Measurements from ENCODE around the gene N4BP2L2. TPM values are rescaled to one million over a fixed set of nuclear protein-coding genes. Genes with fewer than 3 reads are reported as not detected.

N4BP2L2 gene
- total RNA-seq, 1 donor from 2014 or later, result 153 TPM

DNA sequence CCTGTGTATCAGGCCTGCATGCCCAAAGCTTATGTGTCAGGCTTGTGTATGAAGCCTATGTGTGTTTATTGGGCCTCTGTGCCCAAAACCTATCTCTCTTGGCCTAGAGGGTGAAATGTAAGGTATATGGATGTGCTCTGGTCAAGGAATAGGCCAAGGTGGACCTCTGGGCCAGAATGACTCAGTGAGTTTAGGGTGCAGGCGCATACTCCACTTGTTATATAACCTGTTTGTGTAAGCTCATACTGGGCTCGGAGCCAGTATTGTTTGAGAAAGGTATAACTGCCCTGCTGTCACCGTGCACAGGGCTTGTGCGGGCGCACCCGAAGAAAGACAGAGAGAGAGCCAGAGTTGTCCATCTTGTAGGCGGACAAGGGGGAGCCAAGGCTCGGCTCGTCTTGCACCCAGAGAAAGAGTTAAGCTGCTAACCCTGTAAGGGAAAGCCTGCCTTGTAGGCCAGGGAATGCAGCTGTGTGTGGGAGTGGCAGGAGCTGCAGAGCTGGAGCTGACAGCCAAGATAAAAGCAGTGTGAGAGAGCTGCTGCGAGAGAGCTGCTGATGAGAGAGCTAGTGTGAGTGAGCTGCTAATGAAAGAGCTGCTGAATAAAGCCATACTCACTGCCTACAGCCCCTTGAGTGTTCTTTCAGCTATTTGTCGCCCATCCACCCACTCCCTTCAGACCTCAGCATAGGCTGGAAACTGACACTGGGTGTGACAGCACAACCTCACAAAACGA is 67.2 kb downstream of the N4BP2L2 start:
- Histone ChIP-seq H3K4me1 (peaks cover 17% of the 10 kb centered on the region), H3K4me3 (no peak overlapping the region), H3F3A (ENCODE audit: low read depth) (no peaks in the 10 kb centered on the region), H3K9ac (no peak overlapping the region), H3K27ac (no peak overlapping the region), H3K27me3 (no peaks in the 10 kb centered on the region), H3K79me2 (ENCODE audit: low read depth) (no peaks in the 10 kb centered on the region), H3K4me2 (no peak overlapping the region), H3K36me3 (no peaks in the 10 kb centered on the region), H3K9me3 (ENCODE audit: low read depth) (no peaks in the 10 kb centered on the region), H4K20me1 (ENCODE audit: low read depth) (no peaks in the 10 kb centered on the region), H2AFZ (replicated peaks) (no peak overlapping the region)
- no peak for TF ChIP-seq EZH2phosphoT487 (IDR thresholded peaks at IDR 0.05)
- H3K27ac Mint-ChIP-seq, result no peak overlapping the region
- H3K4me1 Mint-ChIP-seq, result no peaks in the 10 kb centered on the region
- no peak overlapping the region for H3K4me3 Mint-ChIP-seq
- no peaks in the 10 kb centered on the region for H3K9me3 Mint-ChIP-seq
- DNase-seq (ENCODE audit: low spot score), result peak; percentile 51
- H3K36me3 Mint-ChIP-seq, result no peaks in the 10 kb centered on the region
- no peaks in the 10 kb centered on the region for H3K27me3 Mint-ChIP-seq (ENCODE audit: insufficient read depth, low read depth)

- Histone ChIP-seq H3K4me1 (peaks cover 5% of the 10 kb centered on the region), H3K36me3 (no peaks in the 10 kb centered on the region), H4K20me1 (ENCODE audit: low read depth) (no peaks in the 10 kb centered on the region), H3F3A (ENCODE audit: low read depth) (no peaks in the 10 kb centered on the region), H3K4me2 (no peak overlapping the region), H3K9me3 (ENCODE audit: low read depth) (no peaks in the 10 kb centered on the region), H3K27ac (no peak overlapping the region), H3K79me2 (ENCODE audit: low read depth) (no peaks in the 10 kb centered on the region), H3K27me3 (no peaks in the 10 kb centered on the region), H3K9ac (no peak overlapping the region), H2AFZ (replicated peaks) (no peak overlapping the region), H3K4me3 (no peak overlapping the region)
- Mint-ChIP-seq H3K36me3 (peaks cover 2% of the 10 kb centered on the region), H3K4me1 (no peaks in the 10 kb centered on the region), H3K9me3 (peaks cover 3% of the 10 kb centered on the region), H3K4me3 (no peak overlapping the region), H3K27ac (peak overlapping the region; percentile 19), H3K27me3 (ENCODE audit: insufficient read depth, low read depth) (no peaks in the 10 kb centered on the region)
- no peak for DNase-seq (ENCODE audit: low spot score)
- no peak for TF ChIP-seq EZH2 (IDR thresholded peaks at IDR 0.05)
- TF ChIP-seq, protein P1, sequence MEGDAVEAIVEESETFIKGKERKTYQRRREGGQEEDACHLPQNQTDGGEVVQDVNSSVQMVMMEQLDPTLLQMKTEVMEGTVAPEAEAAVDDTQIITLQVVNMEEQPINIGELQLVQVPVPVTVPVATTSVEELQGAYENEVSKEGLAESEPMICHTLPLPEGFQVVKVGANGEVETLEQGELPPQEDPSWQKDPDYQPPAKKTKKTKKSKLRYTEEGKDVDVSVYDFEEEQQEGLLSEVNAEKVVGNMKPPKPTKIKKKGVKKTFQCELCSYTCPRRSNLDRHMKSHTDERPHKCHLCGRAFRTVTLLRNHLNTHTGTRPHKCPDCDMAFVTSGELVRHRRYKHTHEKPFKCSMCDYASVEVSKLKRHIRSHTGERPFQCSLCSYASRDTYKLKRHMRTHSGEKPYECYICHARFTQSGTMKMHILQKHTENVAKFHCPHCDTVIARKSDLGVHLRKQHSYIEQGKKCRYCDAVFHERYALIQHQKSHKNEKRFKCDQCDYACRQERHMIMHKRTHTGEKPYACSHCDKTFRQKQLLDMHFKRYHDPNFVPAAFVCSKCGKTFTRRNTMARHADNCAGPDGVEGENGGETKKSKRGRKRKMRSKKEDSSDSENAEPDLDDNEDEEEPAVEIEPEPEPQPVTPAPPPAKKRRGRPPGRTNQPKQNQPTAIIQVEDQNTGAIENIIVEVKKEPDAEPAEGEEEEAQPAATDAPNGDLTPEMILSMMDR (IDR thresholded peaks at IDR 0.05), result no peak
- no peak for TF ChIP-seq EZH2phosphoT487 (IDR thresholded peaks at IDR 0.05)
Observed at GRCh38 chr13:32468502-32469142, 70.0 kb downstream of the N4BP2L2 start.

DNA sequence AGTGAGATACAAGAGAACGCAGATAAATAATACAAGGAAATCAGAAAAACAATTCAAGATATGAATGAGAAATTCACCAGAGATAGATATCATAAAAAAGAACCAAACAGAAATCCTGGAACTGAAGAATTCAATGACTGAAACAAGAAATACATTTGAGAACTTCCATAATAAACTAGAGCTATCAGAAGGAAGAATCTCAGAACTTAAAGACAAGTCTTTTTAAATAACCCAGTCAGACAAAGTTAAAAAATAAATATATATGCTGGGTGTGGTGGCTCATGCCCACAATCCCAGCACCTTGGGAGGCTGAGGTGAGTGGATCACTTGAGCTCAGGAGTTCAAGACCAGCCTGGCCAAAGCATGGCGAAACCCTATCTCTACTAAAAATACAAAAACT is 82.0 kb downstream of the N4BP2L2 start:
- Histone ChIP-seq H3K36me3 (no peaks in the 10 kb centered on the region), H3K4me1 (no peaks in the 10 kb centered on the region), H3K9ac (no peak overlapping the region), H4K20me1 (ENCODE audit: low read depth) (no peaks in the 10 kb centered on the region), H3K27ac (no peak overlapping the region), H3K4me2 (no peak overlapping the region), H3K27me3 (no peaks in the 10 kb centered on the region), H2AFZ (replicated peaks) (no peak overlapping the region), H3K79me2 (ENCODE audit: low read depth) (no peaks in the 10 kb centered on the region), H3F3A (ENCODE audit: low read depth) (no peaks in the 10 kb centered on the region), H3K9me3 (ENCODE audit: low read depth) (peaks cover 9% of the 10 kb centered on the region), H3K4me3 (no peak overlapping the region)
- Mint-ChIP-seq H3K36me3 (peaks cover 18% of the 10 kb centered on the region), H3K4me3 (no peak overlapping the region), H3K4me1 (no peaks in the 10 kb centered on the region), H3K27ac (no peak overlapping the region), H3K27me3 (ENCODE audit: insufficient read depth, low read depth) (peaks cover 5% of the 10 kb centered on the region), H3K9me3 (peaks cover 32% of the 10 kb centered on the region)
- DNase-seq (ENCODE audit: low spot score), result no peak
- TF ChIP-seq, protein P1 (IDR thresholded peaks at IDR 0.05), result no peak

- no peaks in the 10 kb centered on the region for H3K79me2 ChIP-seq (ENCODE audit: low read depth)
- peaks cover 9% of the 10 kb centered on the region for H3K9me3 ChIP-seq (ENCODE audit: low read depth)
- H3K4me3 ChIP-seq, result no peak overlapping the region
- H3K27ac ChIP-seq, result no peak overlapping the region
- H3K9ac ChIP-seq, result no peak overlapping the region
- Mint-ChIP-seq H3K36me3 (peaks cover 13% of the 10 kb centered on the region), H3K9me3 (peaks cover 32% of the 10 kb centered on the region), H3K27ac (no peak overlapping the region), H3K27me3 (ENCODE audit: insufficient read depth, low read depth) (peaks cover 5% of the 10 kb centered on the region), H3K4me3 (peak overlapping the region; percentile 5), H3K4me1 (no peaks in the 10 kb centered on the region)
- no peak overlapping the region for H2AFZ ChIP-seq (replicated peaks)
- no peaks in the 10 kb centered on the region for H3F3A ChIP-seq (ENCODE audit: low read depth)
- no peaks in the 10 kb centered on the region for H3K27me3 ChIP-seq
- H3K4me1 ChIP-seq, result no peaks in the 10 kb centered on the region
- TF ChIP-seq EZH2phosphoT487 (IDR thresholded peaks at IDR 0.05), result no peak
- TF ChIP-seq, protein P1 (IDR thresholded peaks at IDR 0.05), result no peak
- no peak for TF ChIP-seq EZH2 (IDR thresholded peaks at IDR 0.05)
- no peaks in the 10 kb centered on the region for H3K36me3 ChIP-seq
- H4K20me1 ChIP-seq (ENCODE audit: low read depth), result no peaks in the 10 kb centered on the region
- no peak overlapping the region for H3K4me2 ChIP-seq
- DNase-seq (ENCODE audit: low spot score), result no peak
Observed at GRCh38 chr13:32455594-32455903, 83.0 kb downstream of the N4BP2L2 start.

Measured in neural progenitor cell (in vitro differentiated cells).